C4-2B (cell line): Measurements from ENCODE around the gene EGFLAM.

Experiments
- ZFX ChIP-seq: fragments of 450-650 bp; IDR thresholded peaks from 2 replicates; pipeline ENCODE4 v1.6.1; 2017
- TF ChIP-seq, protein P1 (sequence below): fragments of 450-650 bp; conservative IDR thresholded peaks from 2 replicates; pipeline ENCODE4 v1.5.1; 2017; ENCODE audit warnings: mild to moderate bottlenecking

DNA sequence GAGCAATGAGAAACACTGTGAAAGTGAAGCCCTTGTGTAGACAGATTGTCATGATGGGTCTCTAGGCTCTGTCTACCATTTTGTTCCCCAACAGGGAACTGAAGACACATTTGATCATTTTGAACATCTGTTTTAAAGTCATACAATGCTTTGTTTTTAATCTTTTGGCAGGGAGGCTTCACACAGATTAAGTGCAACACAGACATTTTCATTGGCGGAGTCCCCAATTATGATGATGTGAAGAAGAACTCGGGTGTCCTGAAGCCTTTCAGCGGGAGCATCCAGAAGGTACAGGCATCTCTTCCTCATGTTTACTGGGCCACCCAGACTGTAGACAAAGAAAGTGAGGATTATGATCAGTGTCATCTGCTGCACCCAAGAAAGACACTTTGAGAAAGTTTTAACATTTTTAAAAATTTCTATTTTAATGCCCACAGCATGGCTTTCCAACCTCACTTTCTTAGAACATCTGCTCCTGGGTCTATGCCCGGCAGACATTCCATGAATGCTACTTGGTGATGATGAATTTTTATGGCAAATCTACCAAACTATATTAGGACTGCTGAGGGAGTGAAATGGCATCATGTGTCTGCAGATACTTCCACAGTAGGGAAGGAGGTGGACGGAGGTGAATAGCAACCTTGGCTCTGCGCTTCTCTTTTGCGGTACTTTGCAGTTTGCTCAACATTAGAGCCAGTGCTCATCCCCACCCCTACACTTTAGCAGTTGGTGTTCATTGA lies 176.8 kb downstream of the EGFLAM start:
- TF ChIP-seq, protein P1, sequence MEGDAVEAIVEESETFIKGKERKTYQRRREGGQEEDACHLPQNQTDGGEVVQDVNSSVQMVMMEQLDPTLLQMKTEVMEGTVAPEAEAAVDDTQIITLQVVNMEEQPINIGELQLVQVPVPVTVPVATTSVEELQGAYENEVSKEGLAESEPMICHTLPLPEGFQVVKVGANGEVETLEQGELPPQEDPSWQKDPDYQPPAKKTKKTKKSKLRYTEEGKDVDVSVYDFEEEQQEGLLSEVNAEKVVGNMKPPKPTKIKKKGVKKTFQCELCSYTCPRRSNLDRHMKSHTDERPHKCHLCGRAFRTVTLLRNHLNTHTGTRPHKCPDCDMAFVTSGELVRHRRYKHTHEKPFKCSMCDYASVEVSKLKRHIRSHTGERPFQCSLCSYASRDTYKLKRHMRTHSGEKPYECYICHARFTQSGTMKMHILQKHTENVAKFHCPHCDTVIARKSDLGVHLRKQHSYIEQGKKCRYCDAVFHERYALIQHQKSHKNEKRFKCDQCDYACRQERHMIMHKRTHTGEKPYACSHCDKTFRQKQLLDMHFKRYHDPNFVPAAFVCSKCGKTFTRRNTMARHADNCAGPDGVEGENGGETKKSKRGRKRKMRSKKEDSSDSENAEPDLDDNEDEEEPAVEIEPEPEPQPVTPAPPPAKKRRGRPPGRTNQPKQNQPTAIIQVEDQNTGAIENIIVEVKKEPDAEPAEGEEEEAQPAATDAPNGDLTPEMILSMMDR: no peak
- no peak for TF ChIP-seq ZFX
